ENCODE measurements around the gene TNNI3. TPM values are rescaled to one million over a fixed set of nuclear protein-coding genes. Genes with fewer than 3 reads are reported as not detected.

Gene TNNI3
- polyA plus RNA-seq, 1 of the 3 experiments (the other 2 are of a cell fraction) = 11.4 TPM

DNA sequence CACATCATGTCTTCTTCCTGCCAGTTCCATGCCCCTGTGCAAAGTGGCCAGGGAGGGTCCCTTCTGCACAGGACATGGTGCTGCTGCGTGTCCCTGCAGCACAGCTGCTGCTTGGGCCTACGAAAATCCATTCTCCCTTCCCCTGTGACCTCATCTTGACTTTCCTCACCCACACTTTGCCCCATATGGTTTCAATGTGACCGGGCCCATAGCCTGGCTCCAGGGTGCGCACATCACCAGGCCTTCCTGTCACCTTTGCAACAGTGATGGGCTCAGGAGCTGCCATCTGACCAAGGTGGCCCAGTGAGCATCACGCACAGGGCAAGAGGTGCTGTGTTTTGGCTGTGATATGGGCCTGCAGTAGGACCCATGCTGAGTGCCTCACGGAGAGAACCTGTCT is 50.9 kb downstream of the TNNI3 start:
- peaks cover 16 to 26% of the 10 kb centered on the region in 2 experiments for H3K36me3 ChIP-seq (replicated peaks in 1 of 2; ENCODE audit: control insufficient read depth in 1 of 2, insufficient read depth in 2 of 2, low read length in 1 of 2)
- peaks cover 18% of the 10 kb centered on the region; the same call in 1 of the 2 replicates for H4K20me1 ChIP-seq (ENCODE audit: insufficient read depth)
- H3K4me1 ChIP-seq (ENCODE audit: control insufficient read depth in 1 of 2, insufficient read depth in 2 of 2, low read depth in 1 of 2, low read length in 1 of 2) = no peaks in the 10 kb centered on the region
- 96% methylated on average over 5 of the region's 6 CpGs for WGBS (ENCODE audit: low lambda C conversion rate)
- H3K9me2 ChIP-seq = no peaks in the 10 kb centered on the region
- peaks cover 64% of the 10 kb centered on the region for H3K79me2 ChIP-seq (ENCODE audit: insufficient read depth)
- H2AFZ ChIP-seq (ENCODE audit: low read depth) = no peak overlapping the region
- ChIA-PET CTCF (interaction anchor here (0.7 to 2.1 kb wide), 2 partner anchors 18 to 54 kb away, joined by 3 to 15 read pairs; no protein-coding TSS in a partner anchor), POLR2A (no interaction called here)
- TF ChIP-seq EZH2phosphoT487 (IDR thresholded peaks at IDR 0.05; ENCODE audit: borderline replicate concordance, low read depth) (no peak), RFX5 (IDR thresholded peaks at IDR 0.05; ENCODE audit: low read length) (no peak), SMC3 (IDR thresholded peaks at IDR 0.05; ENCODE audit: low read depth, low read length) (no peak), GABPA (IDR thresholded peaks at IDR 0.05; ENCODE audit: low read depth) (no peak), EP300 (IDR thresholded peaks at IDR 0.05; ENCODE audit: borderline replicate concordance in 1 of 2, low read depth in 1 of 2, low read length in 1 of 2) (no peak), YY1 (IDR thresholded peaks at IDR 0.05; ENCODE audit: low read depth) (no peak), TAF1 (IDR thresholded peaks at IDR 0.05; ENCODE audit: borderline replicate concordance, low read depth, low read length) (no peak), CHD2 (IDR thresholded peaks at IDR 0.05; ENCODE audit: low read length, partially characterized antibody) (no peak)
- TF ChIP-seq, protein P1, sequence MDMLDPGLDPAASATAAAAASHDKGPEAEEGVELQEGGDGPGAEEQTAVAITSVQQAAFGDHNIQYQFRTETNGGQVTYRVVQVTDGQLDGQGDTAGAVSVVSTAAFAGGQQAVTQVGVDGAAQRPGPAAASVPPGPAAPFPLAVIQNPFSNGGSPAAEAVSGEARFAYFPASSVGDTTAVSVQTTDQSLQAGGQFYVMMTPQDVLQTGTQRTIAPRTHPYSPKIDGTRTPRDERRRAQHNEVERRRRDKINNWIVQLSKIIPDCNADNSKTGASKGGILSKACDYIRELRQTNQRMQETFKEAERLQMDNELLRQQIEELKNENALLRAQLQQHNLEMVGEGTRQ (IDR thresholded peaks at IDR 0.05; ENCODE audit: borderline replicate concordance, low read depth, low read length) = no peak
- H3K27me3 ChIP-seq (ENCODE audit: insufficient read depth) = no peaks in the 10 kb centered on the region
- H3F3A ChIP-seq (replicated peaks; ENCODE audit: insufficient read depth) = no peaks in the 10 kb centered on the region
- no peak overlapping the region for H3K27ac ChIP-seq (ENCODE audit: low read depth in 2 of 2, low read length in 1 of 2)
- H3K9ac ChIP-seq = no peak overlapping the region
- no peak overlapping the region for H3K4me2 ChIP-seq
- no peak overlapping the region for H3K4me3 ChIP-seq (ENCODE audit: low read depth in 2 of 2, low read length in 1 of 2)
- DNase-seq = no peak
- H3K9me3 ChIP-seq = no peaks in the 10 kb centered on the region

DNA sequence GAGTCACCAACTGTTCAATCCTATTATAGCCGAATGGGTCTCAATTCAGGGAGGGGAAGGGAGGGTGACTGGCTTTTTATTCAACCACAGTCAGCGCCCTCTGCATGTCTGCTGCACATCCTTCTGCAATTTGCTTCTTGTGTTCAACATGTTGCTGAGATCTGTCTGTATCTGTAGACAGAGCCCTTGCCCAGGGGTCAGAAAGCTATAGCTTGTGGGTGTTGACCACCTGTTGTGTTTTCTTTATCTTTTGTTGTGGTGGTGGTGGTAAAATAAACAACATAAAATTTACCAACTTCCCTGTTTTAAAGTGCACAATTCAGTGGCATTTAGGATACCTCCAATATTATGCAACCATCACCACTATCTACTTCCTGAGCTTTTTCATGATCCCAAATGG is 52.3 kb downstream of the TNNI3 start:
- H3K4me3 ChIP-seq (ENCODE audit: low read depth in 2 of 2, low read length in 1 of 2) = no peak overlapping the region
- H3K9me3 ChIP-seq = no peaks in the 10 kb centered on the region
- no peak overlapping the region for H3K4me2 ChIP-seq
- H3K36me3 ChIP-seq (replicated peaks in 1 of 2; ENCODE audit: control insufficient read depth in 1 of 2, insufficient read depth in 2 of 2, low read length in 1 of 2) = peaks cover 18 to 26% of the 10 kb centered on the region in 2 experiments
- H3F3A ChIP-seq (replicated peaks; ENCODE audit: insufficient read depth) = no peaks in the 10 kb centered on the region
- no peak overlapping the region for H2AFZ ChIP-seq (ENCODE audit: low read depth)
- H4K20me1 ChIP-seq (ENCODE audit: insufficient read depth) = peaks cover 15% of the 10 kb centered on the region; the same call in 1 of the 2 replicates
- WGBS (ENCODE audit: low lambda C conversion rate) = 82% methylated on average over 2 of the region's 2 CpGs
- H3K27ac ChIP-seq (ENCODE audit: low read depth in 2 of 2, low read length in 1 of 2) = no peak overlapping the region
- H3K79me2 ChIP-seq (ENCODE audit: insufficient read depth) = peaks cover 55% of the 10 kb centered on the region
- no peak overlapping the region for H3K9ac ChIP-seq
- H3K4me1 ChIP-seq (ENCODE audit: control insufficient read depth in 1 of 2, insufficient read depth in 2 of 2, low read depth in 1 of 2, low read length in 1 of 2) = no peaks in the 10 kb centered on the region
- TF ChIP-seq, protein P2, sequence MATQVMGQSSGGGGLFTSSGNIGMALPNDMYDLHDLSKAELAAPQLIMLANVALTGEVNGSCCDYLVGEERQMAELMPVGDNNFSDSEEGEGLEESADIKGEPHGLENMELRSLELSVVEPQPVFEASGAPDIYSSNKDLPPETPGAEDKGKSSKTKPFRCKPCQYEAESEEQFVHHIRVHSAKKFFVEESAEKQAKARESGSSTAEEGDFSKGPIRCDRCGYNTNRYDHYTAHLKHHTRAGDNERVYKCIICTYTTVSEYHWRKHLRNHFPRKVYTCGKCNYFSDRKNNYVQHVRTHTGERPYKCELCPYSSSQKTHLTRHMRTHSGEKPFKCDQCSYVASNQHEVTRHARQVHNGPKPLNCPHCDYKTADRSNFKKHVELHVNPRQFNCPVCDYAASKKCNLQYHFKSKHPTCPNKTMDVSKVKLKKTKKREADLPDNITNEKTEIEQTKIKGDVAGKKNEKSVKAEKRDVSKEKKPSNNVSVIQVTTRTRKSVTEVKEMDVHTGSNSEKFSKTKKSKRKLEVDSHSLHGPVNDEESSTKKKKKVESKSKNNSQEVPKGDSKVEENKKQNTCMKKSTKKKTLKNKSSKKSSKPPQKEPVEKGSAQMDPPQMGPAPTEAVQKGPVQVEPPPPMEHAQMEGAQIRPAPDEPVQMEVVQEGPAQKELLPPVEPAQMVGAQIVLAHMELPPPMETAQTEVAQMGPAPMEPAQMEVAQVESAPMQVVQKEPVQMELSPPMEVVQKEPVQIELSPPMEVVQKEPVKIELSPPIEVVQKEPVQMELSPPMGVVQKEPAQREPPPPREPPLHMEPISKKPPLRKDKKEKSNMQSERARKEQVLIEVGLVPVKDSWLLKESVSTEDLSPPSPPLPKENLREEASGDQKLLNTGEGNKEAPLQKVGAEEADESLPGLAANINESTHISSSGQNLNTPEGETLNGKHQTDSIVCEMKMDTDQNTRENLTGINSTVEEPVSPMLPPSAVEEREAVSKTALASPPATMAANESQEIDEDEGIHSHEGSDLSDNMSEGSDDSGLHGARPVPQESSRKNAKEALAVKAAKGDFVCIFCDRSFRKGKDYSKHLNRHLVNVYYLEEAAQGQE (IDR thresholded peaks at IDR 0.05; ENCODE audit: low read depth, low read length) = no peak
- TF ChIP-seq GABPA (IDR thresholded peaks at IDR 0.05; ENCODE audit: low read depth) (no peak), RAD21 (IDR thresholded peaks at IDR 0.05; ENCODE audit: low read length) (no peak), TAF1 (IDR thresholded peaks at IDR 0.05; ENCODE audit: borderline replicate concordance, low read depth, low read length) (no peak)
- TF ChIP-seq, protein P3, sequence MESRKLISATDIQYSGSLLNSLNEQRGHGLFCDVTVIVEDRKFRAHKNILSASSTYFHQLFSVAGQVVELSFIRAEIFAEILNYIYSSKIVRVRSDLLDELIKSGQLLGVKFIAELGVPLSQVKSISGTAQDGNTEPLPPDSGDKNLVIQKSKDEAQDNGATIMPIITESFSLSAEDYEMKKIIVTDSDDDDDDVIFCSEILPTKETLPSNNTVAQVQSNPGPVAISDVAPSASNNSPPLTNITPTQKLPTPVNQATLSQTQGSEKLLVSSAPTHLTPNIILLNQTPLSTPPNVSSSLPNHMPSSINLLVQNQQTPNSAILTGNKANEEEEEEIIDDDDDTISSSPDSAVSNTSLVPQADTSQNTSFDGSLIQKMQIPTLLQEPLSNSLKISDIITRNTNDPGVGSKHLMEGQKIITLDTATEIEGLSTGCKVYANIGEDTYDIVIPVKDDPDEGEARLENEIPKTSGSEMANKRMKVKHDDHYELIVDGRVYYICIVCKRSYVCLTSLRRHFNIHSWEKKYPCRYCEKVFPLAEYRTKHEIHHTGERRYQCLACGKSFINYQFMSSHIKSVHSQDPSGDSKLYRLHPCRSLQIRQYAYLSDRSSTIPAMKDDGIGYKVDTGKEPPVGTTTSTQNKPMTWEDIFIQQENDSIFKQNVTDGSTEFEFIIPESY (IDR thresholded peaks at IDR 0.05; ENCODE audit: borderline replicate concordance, low read depth) = no peak
- ChIA-PET CTCF (interaction anchor here (2.1 kb wide), 1 partner anchor 16 kb away, joined by 15 read pairs; no protein-coding TSS in a partner anchor), POLR2A (no interaction called here)
- H3K27me3 ChIP-seq (ENCODE audit: insufficient read depth) = no peaks in the 10 kb centered on the region
- no peak for DNase-seq
- H3K9me2 ChIP-seq = no peaks in the 10 kb centered on the region

Measured in SK-N-SH (cell line).